AG09319 (cell line): Measurements from ENCODE around the gene RAB40B.

Source experiments
- DNase-seq: peaks from one replicate; pipeline ENCODE4 v3.0.0-alpha.2; 2010; ENCODE audit warnings: low read depth; ENCODE audit errors: extremely low read depth
- CTCF ChIP-seq: IDR thresholded peaks from 2 replicates; pipeline ENCODE4 v1.5.1; 2011; ENCODE audit warnings: low read depth, mild to moderate bottlenecking, inconsistent platforms, low read length, moderate library complexity

The RAB40B gene

GRCh38 chr17:82693168-82693867 is 5.2 kb downstream of the RAB40B start:
- no peak for DNase-seq
- TF ChIP-seq CTCF, result no peak

DNA sequence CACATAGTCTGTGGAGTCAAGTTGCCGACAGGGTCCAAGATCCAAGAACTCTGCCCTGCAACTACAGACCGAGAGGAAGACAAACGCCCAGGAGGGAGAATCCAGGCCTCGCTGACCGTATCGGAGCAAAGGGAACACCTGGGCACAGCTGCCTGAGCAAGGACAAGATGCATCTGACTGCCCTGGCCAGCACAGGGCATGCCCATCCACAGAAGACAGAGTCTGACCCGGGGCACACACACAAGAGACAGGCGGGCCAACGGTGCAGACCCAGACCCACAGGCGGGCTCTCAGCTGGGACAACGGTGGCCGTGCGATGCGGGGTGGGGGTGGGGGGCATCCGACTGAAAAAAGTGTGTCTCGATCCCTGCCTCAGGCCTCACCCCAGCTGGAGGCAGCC is 6.2 kb downstream of the RAB40B start:
- no peak for DNase-seq
- no peak for TF ChIP-seq CTCF

- TF ChIP-seq CTCF, result no peak
- no peak for DNase-seq
Measured at GRCh38 chr17:82691714-82692113, 6.8 kb downstream of the RAB40B start.

DNA sequence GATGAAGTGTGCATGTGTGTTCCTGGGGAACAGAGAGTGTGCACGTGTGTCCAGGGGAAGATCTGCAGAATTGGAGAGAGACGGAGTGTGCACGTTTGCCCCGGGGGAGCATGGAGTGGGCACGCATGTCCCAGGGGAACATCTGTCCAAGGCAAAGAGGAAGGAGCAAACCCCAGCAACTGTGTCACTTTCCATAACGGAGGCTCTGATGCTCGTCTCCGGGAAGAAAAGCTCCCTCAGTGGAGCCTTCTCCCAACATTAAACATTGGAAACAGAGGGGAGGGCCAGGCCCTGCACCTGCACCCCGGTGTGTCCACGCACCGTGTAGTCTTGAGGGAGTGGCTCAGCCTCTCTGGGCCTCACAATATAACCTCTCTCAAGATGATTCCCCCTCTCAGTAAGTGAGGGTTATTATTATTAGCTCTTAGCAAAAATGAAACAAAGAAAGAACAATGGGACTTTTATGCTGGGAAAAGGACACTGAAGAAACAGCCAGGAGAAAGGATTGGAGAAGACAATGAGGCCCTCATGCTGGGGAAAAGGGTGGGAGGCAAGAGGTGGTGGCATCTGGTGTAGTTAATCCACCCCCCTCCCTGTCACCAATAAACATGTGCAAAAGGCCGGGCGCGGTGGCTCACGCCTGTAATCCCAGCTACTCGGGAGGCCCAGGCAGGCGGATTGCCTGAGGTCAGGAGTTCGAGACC is 7.6 kb downstream of the RAB40B start:
- no peak for DNase-seq
- no peak for TF ChIP-seq CTCF

DNA sequence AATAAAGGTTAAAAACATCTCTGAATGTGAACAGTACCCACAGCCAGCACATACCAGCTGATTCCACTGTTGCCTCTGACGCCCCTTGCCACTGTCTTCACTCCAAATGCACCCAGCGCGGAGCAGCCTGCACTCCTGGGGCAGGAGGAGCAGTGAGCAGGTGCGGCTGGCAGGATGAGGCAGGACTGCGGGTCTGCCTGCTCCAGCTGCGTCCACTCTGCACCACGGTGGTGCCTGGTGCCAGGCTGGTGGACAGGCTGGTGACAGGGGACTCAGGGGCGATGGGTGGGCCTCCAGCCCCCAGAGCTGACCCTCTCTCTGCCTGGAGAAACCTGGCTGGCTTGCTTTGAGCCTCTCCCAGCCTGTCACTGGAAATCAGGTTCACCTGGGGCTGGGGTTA is 9.4 kb downstream of the RAB40B start:
- TF ChIP-seq CTCF, result no peak
- no peak for DNase-seq

DNA sequence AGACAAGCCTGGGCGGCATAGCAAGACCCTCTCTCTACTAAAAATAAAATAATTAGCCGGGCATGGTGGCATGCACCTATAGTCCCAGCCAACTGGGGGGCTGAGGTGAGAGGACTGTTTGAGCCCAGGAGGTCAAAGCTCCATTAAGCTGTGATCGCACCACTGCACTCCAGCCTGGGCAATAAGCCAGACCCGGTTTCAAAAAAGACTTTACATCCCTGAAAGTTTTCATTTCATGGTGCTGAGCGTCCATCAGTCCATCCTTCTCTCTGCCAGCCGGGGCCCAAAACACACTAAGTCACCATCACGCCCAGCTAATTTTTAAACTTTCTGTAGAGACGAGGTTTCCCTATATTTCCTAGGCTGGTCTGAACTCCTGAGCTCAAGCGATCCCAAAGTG is 10.6 kb downstream of the RAB40B start:
- no peak for DNase-seq

More for the DNA sequence above, 10.6 kb downstream of the RAB40B start:
- TF ChIP-seq CTCF, result no peak
